HAP-1 (cell line): Measurements from ENCODE around the gene NF1.
"Not testable (repeated sequence)": the region's sequence is repeated elsewhere in the genome, so short reads cannot be mapped to it uniquely, and the experiment has no call there.

Experiments used
- DNase-seq, 2 experiments: peaks; one replicate each; pipeline ENCODE4 v3.0.0-alpha.2; 2016 to 2020; ENCODE audit warnings: low spot score in 2 of 2
- H3K27me3 ChIP-seq: fragments of 250-450 bp; sonication (Bioruptor Pico); 2 replicates; pipeline ENCODE4 v1.5.1; 2020; ENCODE audit warnings: low read depth, mild to moderate bottlenecking, moderate library complexity
- H3K36me3 ChIP-seq: fragments of 250-450 bp; sonication (Bioruptor Pico); replicated peaks from 2 replicates; pipeline ENCODE4 v1.5.1; 2020; ENCODE audit warnings: mild to moderate bottlenecking
- H3K4me1 ChIP-seq: fragments of 250-450 bp; sonication (Bioruptor Pico); 2 replicates; pipeline ENCODE4 v1.5.1; 2020; ENCODE audit warnings: mild to moderate bottlenecking
- H3K4me3 ChIP-seq: fragments of 250-450 bp; sonication (Bioruptor Pico); 2 replicates; pipeline ENCODE4 v1.5.1; 2020; ENCODE audit warnings: mild to moderate bottlenecking, moderate library complexity
- H3K9me3 ChIP-seq: fragments of 250-450 bp; sonication (Bioruptor Pico); 2 replicates; pipeline ENCODE4 v1.5.1; 2020; ENCODE audit warnings: mild to moderate bottlenecking, moderate library complexity
- in situ Hi-C: fragments of 300-500 bp; cut with MboI; formaldehyde crosslinking; loops from 3 replicates; pipeline ENCODE4 v1.14.3; 2020; ENCODE audit warnings: low sequenced_read_pairs, inconsistent platforms, mixed read lengths

NF1 gene

GRCh38 chr17:31067691-31068184 lies 27.0 kb upstream of the NF1 start:
- H3K9me3 ChIP-seq, result no peaks in the 10 kb centered on the region
- no peaks in the 10 kb centered on the region for H3K36me3 ChIP-seq
- DNase-seq, result peak in 1 of 2 experiments; percentile 25
- no peak overlapping the region for H3K4me3 ChIP-seq
- no peaks in the 10 kb centered on the region for H3K27me3 ChIP-seq
- peaks cover 21% of the 10 kb centered on the region for H3K4me1 ChIP-seq
- in situ Hi-C loops, result no loop called here

DNA sequence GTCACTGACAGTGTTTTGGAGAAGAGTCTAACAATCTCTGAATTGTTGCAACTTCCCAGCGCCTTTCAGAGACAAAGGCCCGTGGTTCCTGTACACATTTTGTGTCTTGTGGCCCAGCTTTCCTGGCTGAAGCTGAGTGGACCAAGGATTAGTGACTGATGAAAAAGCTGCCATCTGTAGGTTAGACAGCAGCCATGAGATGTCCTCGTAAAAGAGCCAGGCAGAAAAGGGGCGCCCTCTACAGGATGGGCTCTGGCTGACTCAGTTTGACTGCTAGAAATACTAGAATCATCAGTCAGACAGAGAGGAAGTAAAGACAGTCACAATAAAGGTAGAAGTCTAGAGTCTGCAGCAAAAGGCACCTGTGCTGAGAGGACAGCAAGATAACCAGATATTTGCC lies 26.5 kb upstream of the NF1 start:
- H3K36me3 ChIP-seq, result no peaks in the 10 kb centered on the region
- H3K4me3 ChIP-seq, result no peak overlapping the region
- no peaks in the 10 kb centered on the region for H3K9me3 ChIP-seq
- H3K4me1 ChIP-seq, result peaks cover 26% of the 10 kb centered on the region
- in situ Hi-C loops, result no loop called here
- no peaks in the 10 kb centered on the region for H3K27me3 ChIP-seq
- DNase-seq, result peak; percentile 57 to 75

DNA sequence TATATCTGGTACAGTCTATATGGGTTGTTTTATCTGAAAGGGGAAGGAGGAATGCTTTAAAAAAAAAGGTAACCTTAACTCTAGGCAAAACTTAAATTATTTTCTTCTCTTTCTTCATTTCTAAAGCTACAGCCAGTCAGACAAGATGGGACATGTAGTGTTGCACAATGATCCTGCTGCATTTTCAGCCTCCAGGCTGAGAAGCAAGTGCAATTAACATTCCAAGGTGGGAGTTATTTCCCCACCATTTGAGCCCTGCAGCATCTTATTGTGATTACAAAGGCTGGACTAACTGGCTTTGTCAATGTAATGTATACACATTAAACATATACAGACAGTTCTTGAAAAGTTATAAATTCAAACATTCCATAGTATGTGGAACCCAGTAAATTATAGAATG lies 22.6 kb upstream of the NF1 start:
- peak; percentile 80 to 98 for DNase-seq
- Histone ChIP-seq H3K9me3 (no peaks in the 10 kb centered on the region), H3K4me1 (peaks cover 40% of the 10 kb centered on the region), H3K27me3 (no peaks in the 10 kb centered on the region), H3K36me3 (no peaks in the 10 kb centered on the region), H3K4me3 (no peak overlapping the region)
- in situ Hi-C loops, result no loop called here

- no peak overlapping the region for H3K4me3 ChIP-seq
- no peaks in the 10 kb centered on the region for H3K27me3 ChIP-seq
- no peaks in the 10 kb centered on the region for H3K9me3 ChIP-seq
- DNase-seq, result no peak
- in situ Hi-C loops, result no loop called here
- no peaks in the 10 kb centered on the region for H3K36me3 ChIP-seq
- peaks cover 33% of the 10 kb centered on the region for H3K4me1 ChIP-seq
Measured at GRCh38 chr17:31073411-31073810, 21.4 kb upstream of the NF1 start.

DNA sequence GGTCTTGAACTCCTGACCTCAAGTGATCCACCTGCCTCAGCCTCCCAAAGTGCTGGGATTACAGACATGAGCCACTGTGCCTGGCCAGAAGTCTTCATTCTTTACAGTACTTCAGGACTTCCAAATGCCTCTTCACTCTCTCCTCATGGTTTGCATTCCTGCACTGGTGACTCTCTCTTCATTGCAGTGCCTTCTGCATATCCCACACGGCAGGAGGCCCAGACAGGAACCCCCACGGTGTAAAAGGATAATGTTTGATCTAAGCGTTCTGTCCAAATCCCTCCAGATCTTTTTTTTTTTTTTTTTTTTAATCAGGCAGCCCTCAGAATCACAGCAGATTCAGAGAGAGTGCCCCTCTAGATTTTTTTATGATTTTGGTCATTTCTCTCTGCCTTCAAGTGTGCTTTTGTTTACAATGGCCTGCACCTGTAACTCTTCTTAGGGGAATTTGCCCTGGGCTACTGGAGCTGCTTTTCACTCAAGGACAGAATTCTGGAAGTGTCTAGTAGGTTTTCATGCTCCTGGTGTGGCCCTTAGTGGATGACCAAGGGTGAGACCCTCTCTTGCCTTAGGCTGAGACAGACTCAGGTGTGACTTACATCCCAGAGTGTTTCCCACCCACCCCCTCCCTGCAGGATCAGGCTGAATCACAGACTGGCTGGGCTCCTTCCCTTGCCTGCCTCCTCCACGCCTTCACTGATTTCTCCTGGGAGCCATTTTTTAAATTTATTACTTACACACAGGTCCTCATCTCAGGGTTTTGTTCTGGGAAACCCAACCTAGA lies 19.8 kb upstream of the NF1 start:
- Histone ChIP-seq H3K4me3 (no peak overlapping the region), H3K36me3 (no peaks in the 10 kb centered on the region), H3K4me1 (peaks cover 33% of the 10 kb centered on the region), H3K9me3 (no peaks in the 10 kb centered on the region), H3K27me3 (no peaks in the 10 kb centered on the region)
- DNase-seq, result peak in 1 of 2 experiments; percentile 29
- in situ Hi-C loops, result no loop called here

DNA sequence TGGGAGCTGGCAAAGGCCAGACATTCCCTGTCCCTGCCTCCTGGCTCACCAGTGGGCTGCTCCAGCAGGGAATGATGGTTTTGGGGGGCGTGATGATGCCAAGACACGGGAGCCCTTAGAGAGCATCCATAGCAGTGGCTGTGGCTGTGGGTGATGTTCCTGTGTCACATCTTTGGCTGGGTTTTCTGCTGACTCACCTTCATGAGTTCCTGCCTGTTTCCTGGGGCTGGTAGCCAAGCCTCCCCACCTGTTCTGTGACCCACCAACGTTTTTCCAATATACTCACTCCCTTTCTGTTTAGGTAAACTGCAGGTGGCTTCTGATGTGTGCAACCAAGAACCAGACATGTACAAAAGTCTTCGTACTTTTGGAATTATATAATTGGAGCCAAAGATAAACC lies 16.5 kb upstream of the NF1 start:
- in situ Hi-C loops, result no loop called here
- no peaks in the 10 kb centered on the region for H3K36me3 ChIP-seq
- H3K9me3 ChIP-seq, result no peaks in the 10 kb centered on the region
- DNase-seq, result no peak
- no peak overlapping the region for H3K4me3 ChIP-seq
- peaks cover 14% of the 10 kb centered on the region for H3K4me1 ChIP-seq
- no peaks in the 10 kb centered on the region for H3K27me3 ChIP-seq

GRCh38 chr17:31079731-31080130 lies 15.0 kb upstream of the NF1 start:
- Histone ChIP-seq H3K36me3 (no peaks in the 10 kb centered on the region), H3K4me1 (peaks cover 9% of the 10 kb centered on the region), H3K4me3 (no peak overlapping the region), H3K9me3 (no peaks in the 10 kb centered on the region), H3K27me3 (no peaks in the 10 kb centered on the region)
- DNase-seq, result no peak
- in situ Hi-C loops, result no loop called here

GRCh38 chr17:31085563-31085962 lies 9.2 kb upstream of the NF1 start:
- H3K27me3 ChIP-seq, result no peaks in the 10 kb centered on the region
- H3K4me1 ChIP-seq, result no peaks in the 10 kb centered on the region
- no peaks in the 10 kb centered on the region for H3K36me3 ChIP-seq
- DNase-seq, result no peak
- no peak overlapping the region for H3K4me3 ChIP-seq
- in situ Hi-C loops, result no loop called here
- H3K9me3 ChIP-seq, result no peaks in the 10 kb centered on the region

- in situ Hi-C loops, result no loop called here
- Histone ChIP-seq H3K4me1 (peaks cover 5% of the 10 kb centered on the region), H3K27me3 (no peaks in the 10 kb centered on the region), H3K9me3 (no peaks in the 10 kb centered on the region), H3K4me3 (no peak overlapping the region), H3K36me3 (no peaks in the 10 kb centered on the region; the same call in 1 of the 2 replicates)
- no peak for DNase-seq
Measured at GRCh38 chr17:31089471-31089870, 5.3 kb upstream of the NF1 start.

- DNase-seq, result not testable (repeated sequence)
Measured at GRCh38 chr17:31090650-31091049, 4.1 kb upstream of the NF1 start.

GRCh38 chr17:31092475-31093064 lies 2.2 kb upstream of the NF1 start:
- H3K27me3 ChIP-seq, result no peaks in the 10 kb centered on the region
- H3K4me3 ChIP-seq, result no peak overlapping the region
- no peaks in the 10 kb centered on the region for H3K9me3 ChIP-seq
- peaks cover 12% of the 10 kb centered on the region for H3K4me1 ChIP-seq
- no peaks in the 10 kb centered on the region; the same call in 1 of the 2 replicates for H3K36me3 ChIP-seq
- DNase-seq, result no peak
- in situ Hi-C loops, result no loop called here

More at GRCh38 chr17:31090650-31091049, 4.1 kb upstream of the NF1 start:
- H3K27me3 ChIP-seq, H3K4me1 ChIP-seq, in situ Hi-C loops, H3K36me3 ChIP-seq, H3K9me3 ChIP-seq, H3K4me3 ChIP-seq: not testable (repeated sequence)

DNA sequence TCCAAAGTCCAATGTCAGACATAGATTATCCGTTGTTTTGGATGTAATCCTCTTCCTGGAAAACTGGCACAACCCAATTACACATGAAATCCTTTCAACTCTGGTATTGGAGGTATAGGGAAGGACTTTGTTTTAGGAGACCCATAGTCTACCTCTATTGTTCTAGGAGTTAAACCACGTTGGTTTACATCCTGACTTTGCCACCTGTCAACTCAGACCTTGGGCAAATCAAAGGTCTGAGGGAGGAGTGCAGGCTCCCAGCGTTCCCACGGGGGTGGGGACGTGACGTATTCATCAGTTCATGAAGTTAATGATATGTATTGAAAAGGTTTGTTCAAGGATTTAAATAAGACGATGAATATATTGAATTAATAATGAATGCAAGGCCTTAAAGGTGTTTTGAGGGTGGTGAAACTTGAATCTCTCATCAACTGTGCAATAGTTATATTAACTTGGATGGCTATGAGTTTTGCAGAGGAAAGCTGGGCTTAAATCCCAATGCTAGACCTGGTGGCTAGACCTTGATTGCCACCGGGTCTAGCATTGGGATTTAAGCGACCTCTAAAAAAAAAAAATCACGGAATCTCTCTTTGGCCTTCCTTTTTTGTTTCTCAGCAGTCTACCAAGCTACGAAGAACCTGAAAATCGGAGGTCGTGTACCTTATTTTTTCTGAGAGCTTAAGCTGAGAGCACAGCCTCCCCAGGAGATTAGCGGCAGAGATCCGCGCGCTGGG lies 744 bp upstream of the NF1 start:
- no peaks in the 10 kb centered on the region; the same call in 1 of the 2 replicates for H3K36me3 ChIP-seq
- H3K9me3 ChIP-seq, result no peaks in the 10 kb centered on the region
- no peaks in the 10 kb centered on the region for H3K27me3 ChIP-seq
- peaks cover 12% of the 10 kb centered on the region for H3K4me1 ChIP-seq
- DNase-seq, result no peak
- H3K4me3 ChIP-seq, result peak overlapping the region; percentile 82
- in situ Hi-C loops, result no loop called here

GRCh38 chr17:31095236-31096105 lies 694 bp downstream of the NF1 start:
- H3K9me3 ChIP-seq, result no peaks in the 10 kb centered on the region
- peak; percentile 57 to 81 for DNase-seq
- in situ Hi-C loops, result no loop called here
- no peaks in the 10 kb centered on the region for H3K27me3 ChIP-seq
- peak overlapping the region; percentile 82 for H3K4me3 ChIP-seq
- no peaks in the 10 kb centered on the region; the same call in 1 of the 2 replicates for H3K36me3 ChIP-seq
- H3K4me1 ChIP-seq, result peaks cover 15% of the 10 kb centered on the region
